CD4-positive, alpha-beta T cell (primary cell): ENCODE data around the gene FCHSD2. TPM values are rescaled to one million over a fixed set of nuclear protein-coding genes. Genes with fewer than 3 reads are reported as not detected.

ENCODE experiments used
- ATAC-seq: fragments of 200-7000 bp; cut with Tn5 transposase; one replicate; pipeline ENCODE4 v1.10.0; 2022; ENCODE audit warnings: mild to moderate bottlenecking; ENCODE audit not compliant: poor library complexity
- CTCF ChIA-PET: fragments of 350-600 bp; sonication (Branson Sonifier 250); formaldehyde crosslinking; loops from one replicate; lab custom pipeline; 2021; ENCODE audit warnings: antibody characterized with exemption, inconsistent platforms; lab: Charles Lee
- POLR2A ChIA-PET: fragments of 350-600 bp; sonication (Branson Sonifier 250); formaldehyde crosslinking; loops from one replicate; lab custom pipeline; 2021; ENCODE audit warnings: antibody characterized with exemption, inconsistent platforms; lab: Charles Lee
- DNase-seq, 14 experiments: peaks; one replicate each; pipeline ENCODE4 v3.0.0-alpha.2; 2013 to 2020; ENCODE audit warnings: mixed read lengths in 2 of 14
- H3K27ac ChIP-seq, 2 donors: one replicate each; pipeline versions ENCODE4 v1.5.1 to v1.7.0; 2013; ENCODE audit warnings: low read length in 2 of 2, low read depth in 1 of 2, mild to moderate bottlenecking in 1 of 2
- H3K27me3 ChIP-seq, 2 experiments: 1 replicate in 1 of 2; 2 replicates in 1 of 2; pipeline versions ENCODE4 v1.6.1 to v1.7.0; 2013; ENCODE audit warnings: low read length in 2 of 2, control low read depth in 1 of 2, mild to moderate bottlenecking in 1 of 2, moderate library complexity in 1 of 2; ENCODE audit not compliant: insufficient read depth in 2 of 2, control insufficient read depth in 1 of 2
- H3K36me3 ChIP-seq: one replicate; pipeline ENCODE4 v1.6.1; 2013; ENCODE audit warnings: low read length, control low read depth; ENCODE audit not compliant: insufficient read depth
- H3K4me1 ChIP-seq: one replicate; pipeline ENCODE4 v1.6.1; 2013; ENCODE audit warnings: low read length, control low read depth; ENCODE audit not compliant: insufficient read depth
- H3K4me3 ChIP-seq: one replicate; pipeline ENCODE4 v1.5.1; 2013; ENCODE audit warnings: mild to moderate bottlenecking, low read length, moderate library complexity
- H3K9me3 ChIP-seq, 2 experiments: 1 replicate in 1 of 2; 2 replicates in 1 of 2; pipeline versions ENCODE4 v1.6.1 to v1.7.0; 2013; ENCODE audit warnings: low read length in 2 of 2, mild to moderate bottlenecking in 2 of 2, control low read depth in 1 of 2, moderate library complexity in 1 of 2; ENCODE audit not compliant: control insufficient read depth in 1 of 2, insufficient read depth in 1 of 2
- H3K27ac Mint-ChIP-seq: one replicate; pipeline ENCODE4 v1.8.0; 2020; ENCODE audit warnings: mixed read lengths
- H3K27me3 Mint-ChIP-seq: one replicate; pipeline ENCODE4 v1.8.0; 2021; ENCODE audit warnings: mixed read lengths
- H3K36me3 Mint-ChIP-seq: one replicate; pipeline ENCODE4 v1.8.0; 2021; ENCODE audit warnings: low read depth, mixed read lengths
- H3K4me1 Mint-ChIP-seq: one replicate; pipeline ENCODE4 v1.8.0; 2021; ENCODE audit warnings: low read depth, mixed read lengths
- H3K4me3 Mint-ChIP-seq: one replicate; pipeline ENCODE4 v1.8.0; 2020; ENCODE audit warnings: mild to moderate bottlenecking, mixed read lengths
- H3K9me3 Mint-ChIP-seq: one replicate; pipeline ENCODE4 v1.8.0; 2020; ENCODE audit warnings: mixed read lengths
- intact Hi-C, 2 experiments: fragments of 100-400 bp; cut with DNase I in 1 of 2; cut with micrococcal nuclease in 1 of 2; formaldehyde crosslinking; loops; one replicate each; pipeline versions ENCODE4 v1.15.1 to v1.9.0; 2023 to 2025; cut with DNase I, micrococcal nuclease
- total RNA-seq, 174 experiments: library from RNA in 2 of 174; stranded (reverse) in 2 of 174; gene quantifications; one replicate each; pipeline ENCODE4 v1.2.3 and lab custom pipeline; 2021 to 2026
- TF ChIP-seq, protein P1 (sequence below): fragments of 200-600 bp; IDR thresholded peaks from one replicate; pipeline ENCODE4 v1.8.0; 2022; ENCODE audit warnings: antibody characterized with exemption, mild to moderate bottlenecking

Gene FCHSD2
- total RNA-seq, 2 experiments from 2014 or later = 48.6 to 50.7 TPM

DNA sequence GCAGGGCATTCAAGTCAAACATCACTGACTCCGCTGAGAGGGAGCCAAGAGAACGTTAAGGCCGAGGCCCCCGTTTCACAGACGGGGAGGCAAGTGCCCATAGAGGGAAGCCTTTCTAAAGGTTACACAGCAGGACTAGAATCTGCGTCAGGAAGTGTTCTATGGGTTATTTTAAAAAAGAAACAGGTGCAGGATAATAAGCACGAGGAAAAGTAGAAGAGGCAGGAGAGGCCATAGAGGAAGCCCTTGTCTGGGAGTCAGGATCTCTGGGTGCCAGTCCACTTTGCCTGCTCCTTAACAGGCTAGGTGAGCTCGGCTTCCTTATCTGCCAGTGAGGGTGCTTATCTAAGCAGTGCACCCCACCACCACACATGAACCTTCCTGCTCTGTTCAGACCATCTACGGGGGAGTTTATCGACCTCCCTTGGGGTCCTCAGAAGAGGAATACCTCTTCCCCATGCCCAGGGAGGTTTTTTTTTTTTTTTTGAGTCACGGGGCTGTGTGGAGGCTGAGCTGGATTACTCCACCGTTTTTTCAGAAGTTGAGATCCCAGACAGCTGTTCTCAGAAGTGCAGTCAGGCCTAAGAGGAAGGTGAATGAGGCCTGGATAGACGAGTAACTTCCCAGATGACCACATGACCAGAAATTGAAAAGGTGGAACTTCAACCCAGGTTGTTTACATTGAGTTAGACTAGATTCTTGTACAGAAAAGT lies 1.2 kb upstream of the FCHSD2 start:
- Histone ChIP-seq H3K4me3 (peak overlapping the region; percentile 98), H3K36me3 (no peaks in the 10 kb centered on the region), H3K4me1 (peaks cover 29% of the 10 kb centered on the region), H3K9me3 (no peaks in the 10 kb centered on the region), H3K27ac (peak overlapping the region; percentile 87 to 98), H3K27me3 (no peaks in the 10 kb centered on the region)
- H3K4me3 Mint-ChIP-seq = peak overlapping the region; percentile 93
- peaks cover 35% of the 10 kb centered on the region for H3K36me3 Mint-ChIP-seq
- TF ChIP-seq, protein P1, sequence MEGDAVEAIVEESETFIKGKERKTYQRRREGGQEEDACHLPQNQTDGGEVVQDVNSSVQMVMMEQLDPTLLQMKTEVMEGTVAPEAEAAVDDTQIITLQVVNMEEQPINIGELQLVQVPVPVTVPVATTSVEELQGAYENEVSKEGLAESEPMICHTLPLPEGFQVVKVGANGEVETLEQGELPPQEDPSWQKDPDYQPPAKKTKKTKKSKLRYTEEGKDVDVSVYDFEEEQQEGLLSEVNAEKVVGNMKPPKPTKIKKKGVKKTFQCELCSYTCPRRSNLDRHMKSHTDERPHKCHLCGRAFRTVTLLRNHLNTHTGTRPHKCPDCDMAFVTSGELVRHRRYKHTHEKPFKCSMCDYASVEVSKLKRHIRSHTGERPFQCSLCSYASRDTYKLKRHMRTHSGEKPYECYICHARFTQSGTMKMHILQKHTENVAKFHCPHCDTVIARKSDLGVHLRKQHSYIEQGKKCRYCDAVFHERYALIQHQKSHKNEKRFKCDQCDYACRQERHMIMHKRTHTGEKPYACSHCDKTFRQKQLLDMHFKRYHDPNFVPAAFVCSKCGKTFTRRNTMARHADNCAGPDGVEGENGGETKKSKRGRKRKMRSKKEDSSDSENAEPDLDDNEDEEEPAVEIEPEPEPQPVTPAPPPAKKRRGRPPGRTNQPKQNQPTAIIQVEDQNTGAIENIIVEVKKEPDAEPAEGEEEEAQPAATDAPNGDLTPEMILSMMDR = no peak
- CTCF ChIA-PET = interaction anchor here (0.8 to 1.2 kb wide), 5 partner anchors 10 to 169 kb away, joined by 3 to 5 read pairs (median 3); no protein-coding TSS in a partner anchor
- peaks cover 36% of the 10 kb centered on the region for H3K4me1 Mint-ChIP-seq
- H3K27me3 Mint-ChIP-seq = no peaks in the 10 kb centered on the region
- intact Hi-C loops = loop anchor here in 1 of 2 experiments (5.0 to 10.0 kb wide), 5 partner anchors 108 to 921 kb away; partner anchors contain the start of genes ATG16L2, FAM168A, INPPL1 and RAB6A
- H3K27ac Mint-ChIP-seq = peak overlapping the region; percentile 96
- peak; percentile 15 for ATAC-seq
- no peaks in the 10 kb centered on the region for H3K9me3 Mint-ChIP-seq
- peak in 2 of 14 experiments; percentile 49 for DNase-seq
- POLR2A ChIA-PET = interaction anchor here (0.6 to 2.3 kb wide), 25 partner anchors 8 to 618 kb away, joined by 3 to 32 read pairs (median 4); partner anchors contain the start of genes FAM168A and RAB6A

DNA sequence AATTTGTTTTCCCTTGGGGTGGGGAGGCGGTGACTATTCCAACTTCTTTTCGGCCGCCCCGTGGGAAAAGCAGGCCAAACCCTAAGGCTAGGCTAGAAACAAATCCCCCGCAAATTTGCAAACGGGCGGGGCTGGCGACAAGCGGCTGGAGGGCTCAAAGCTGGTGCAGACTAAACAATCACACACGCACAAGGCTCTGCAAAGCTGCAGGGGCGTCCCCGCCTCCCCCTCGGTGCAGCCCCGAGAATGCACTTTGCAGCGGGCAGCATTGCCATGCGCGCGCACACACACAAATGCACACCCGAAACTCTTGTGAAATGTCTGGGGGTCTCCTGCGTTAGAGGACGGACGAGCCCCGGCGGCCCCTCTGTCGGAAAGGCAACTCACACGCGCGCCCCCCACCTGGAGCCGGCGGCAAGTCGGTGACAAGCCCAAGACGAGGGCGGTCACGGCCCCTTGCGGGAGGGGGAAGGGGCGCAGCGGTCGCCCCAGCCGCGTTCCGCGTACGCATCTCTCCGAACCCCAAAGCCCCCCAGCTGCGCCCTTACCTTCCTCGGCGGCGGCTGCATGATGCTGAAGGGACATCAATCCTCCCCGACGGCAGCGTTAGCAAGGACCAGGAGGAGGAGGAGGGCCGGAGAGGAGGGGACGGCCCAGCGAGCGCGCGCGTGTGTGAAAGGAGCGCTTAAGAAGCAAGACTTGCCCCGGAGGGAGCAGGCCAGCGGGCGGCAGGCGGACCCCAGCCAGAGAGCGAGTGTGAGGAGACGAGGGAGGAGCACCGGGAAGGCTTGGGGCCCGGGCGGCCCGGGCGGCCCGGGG lies 600 bp downstream of the FCHSD2 start:
- Mint-ChIP-seq H3K9me3 (no peaks in the 10 kb centered on the region), H3K4me1 (peaks cover 47% of the 10 kb centered on the region), H3K27me3 (no peaks in the 10 kb centered on the region), H3K4me3 (peak overlapping the region; percentile 99), H3K27ac (peak overlapping the region; percentile 96), H3K36me3 (peaks cover 50% of the 10 kb centered on the region)
- peak; percentile 26 to 83 (median 44) for DNase-seq
- ATAC-seq = peak; percentile 15
- intact Hi-C loops = loop anchor here (2.0 to 10.0 kb wide), 6 partner anchors 37 to 919 kb away; partner anchors contain the start of genes ATG16L2 (in 1 of the 2), FAM168A (in 1 of the 2), INPPL1 (in 1 of the 2) and RAB6A (in 1 of the 2)
- no peaks in the 10 kb centered on the region for H3K9me3 ChIP-seq
- peaks cover 24% of the 10 kb centered on the region for H3K4me1 ChIP-seq
- POLR2A ChIA-PET = interaction anchor here (1.1 to 2.3 kb wide), 11 partner anchors 9 to 419 kb away, joined by 3 to 32 read pairs (median 7); no protein-coding TSS in a partner anchor
- H3K4me3 ChIP-seq = peak overlapping the region; percentile 98
- TF ChIP-seq, protein P1 = no peak
- H3K27ac ChIP-seq = peak overlapping the region; percentile 76 to 98
- H3K27me3 ChIP-seq = no peaks in the 10 kb centered on the region
- CTCF ChIA-PET = interaction anchor here (1.0 to 1.2 kb wide), 3 partner anchors 15 to 638 kb away, joined by 3 to 4 read pairs (median 3); no protein-coding TSS in a partner anchor
- H3K36me3 ChIP-seq = peaks cover 5% of the 10 kb centered on the region

DNA sequence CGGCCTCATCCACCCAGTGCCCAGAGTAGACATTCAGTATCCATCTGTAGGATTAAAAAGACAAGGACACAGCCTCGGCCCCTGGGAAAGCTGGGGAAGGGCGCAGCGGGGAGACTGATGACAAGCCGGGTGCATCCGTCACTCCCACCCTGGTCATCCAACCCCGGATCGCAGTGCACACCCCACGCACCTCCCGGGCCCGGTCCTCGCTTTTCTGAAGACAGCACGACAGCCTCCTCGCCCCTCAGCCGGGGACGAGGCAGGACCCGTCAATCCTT lies 1.1 kb downstream of the FCHSD2 start:
- Histone ChIP-seq H3K4me1 (peaks cover 24% of the 10 kb centered on the region), H3K27me3 (no peaks in the 10 kb centered on the region), H3K36me3 (peaks cover 9% of the 10 kb centered on the region), H3K9me3 (no peaks in the 10 kb centered on the region), H3K27ac (peak overlapping the region in 1 of 2 donors; percentile 98), H3K4me3 (peak overlapping the region; percentile 98)
- CTCF ChIA-PET = no interaction called here
- no peaks in the 10 kb centered on the region for H3K27me3 Mint-ChIP-seq
- no peaks in the 10 kb centered on the region for H3K9me3 Mint-ChIP-seq
- POLR2A ChIA-PET = interaction anchor here (1.3 to 2.0 kb wide), 2 partner anchors 20 to 419 kb away, joined by 4 to 9 read pairs; no protein-coding TSS in a partner anchor
- peaks cover 55% of the 10 kb centered on the region for H3K36me3 Mint-ChIP-seq
- peak in 7 of 14 experiments; percentile 7 to 48 (median 28) for DNase-seq
- intact Hi-C loops = loop anchor here (2.0 to 10.0 kb wide), 6 partner anchors 38 to 919 kb away; partner anchors contain the start of genes ATG16L2 (in 1 of the 2), FAM168A (in 1 of the 2), INPPL1 (in 1 of the 2) and RAB6A (in 1 of the 2)
- peaks cover 47% of the 10 kb centered on the region for H3K4me1 Mint-ChIP-seq
- peak overlapping the region; percentile 99 for H3K4me3 Mint-ChIP-seq
- TF ChIP-seq, protein P1 = no peak
- no peak for ATAC-seq
- H3K27ac Mint-ChIP-seq = peak overlapping the region; percentile 96
